Esophagus squamous epithelium (tissue), 5 donors: Measurements from ENCODE around the gene MT1A. TPM values are rescaled to one million over a fixed set of nuclear protein-coding genes. Genes with fewer than 3 reads are reported as not detected.

ENCODE experiments used
- DNase-seq: peaks from one replicate; lab custom pipeline; 2025; lab: John Stamatoyannopoulos, UW
- H3K27ac ChIP-seq, 4 donors: fragments of 200-600 bp; sonication (generic); one replicate each; pipeline ENCODE4 v1.5.1; 2016 to 2019; ENCODE audit warnings: mild to moderate bottlenecking in 1 of 4
- H3K27me3 ChIP-seq, 4 donors: fragments of 200-600 bp; sonication (generic); 1 replicate in 3 of 4; 2 replicates in 1 of 4; pipeline versions ENCODE4 v1.5.1 to v1.6.0; 2017 to 2021; ENCODE audit warnings: antibody characterized with exemption in 1 of 4
- H3K36me3 ChIP-seq, 3 donors: fragments of 200-600 bp; sonication (generic); one replicate each; pipeline ENCODE4 v1.5.1; 2016 to 2019
- H3K4me1 ChIP-seq, 3 donors: fragments of 200-600 bp; sonication (generic); one replicate each; pipeline ENCODE4 v1.5.1; 2017 to 2019
- H3K4me3 ChIP-seq, 4 donors: fragments of 200-600 bp; sonication (generic); 1 replicate in 3 of 4; 2 replicates in 1 of 4; pipeline ENCODE4 v1.5.1; 2016 to 2019; ENCODE audit warnings: mild to moderate bottlenecking in 2 of 4, moderate library complexity in 1 of 4
- H3K9me3 ChIP-seq, 3 donors: fragments of 200-600 bp; sonication (generic); one replicate each; pipeline ENCODE4 v1.5.1; 2016 to 2019
- POLR2A ChIP-seq, 4 donors: fragments of 450-650 bp; IDR thresholded peaks; one replicate each; pipeline ENCODE4 v1.6.1; 2017; ENCODE audit warnings: antibody characterized with exemption in 4 of 4, mild to moderate bottlenecking in 4 of 4, moderate library complexity in 3 of 4
- WGBS, 2 donors: methylation state at CpG; one replicate each; pipeline ENCODE4 v1.1.5; 2018; 5-methylcytosine and 5-hydroxymethylcytosine counted together
- intact Hi-C: fragments of 100-400 bp; cut with DNase I; formaldehyde crosslinking; loops from one replicate; pipeline ENCODE4 v1.15.0; 2022
- total RNA-seq, 4 donors: library from RNA; depleted of rRNA; stranded (reverse); fragments of >200 nt; gene quantifications; one replicate each; pipeline ENCODE4 v1.1.0, GENCODE V29; 2016
- TF ChIP-seq, protein P1 (sequence below), 6 experiments: fragments of 450-650 bp in 4 of 6; fragments of 200-600 bp in 2 of 6; sonication (generic) in 2 of 6; IDR thresholded peaks; one replicate each; pipeline ENCODE4 v1.5.1; 2016 to 2019; ENCODE audit warnings: antibody characterized with exemption in 6 of 6, mild to moderate bottlenecking in 4 of 6, moderate library complexity in 4 of 6
- donor health status: DM: yes; HTN: yes; CAD: no.

Gene MT1A
- total RNA-seq, 4 donors from 2014 or later: 3.3 to 34.2 (median 5.3) TPM; not detected in 1

DNA sequence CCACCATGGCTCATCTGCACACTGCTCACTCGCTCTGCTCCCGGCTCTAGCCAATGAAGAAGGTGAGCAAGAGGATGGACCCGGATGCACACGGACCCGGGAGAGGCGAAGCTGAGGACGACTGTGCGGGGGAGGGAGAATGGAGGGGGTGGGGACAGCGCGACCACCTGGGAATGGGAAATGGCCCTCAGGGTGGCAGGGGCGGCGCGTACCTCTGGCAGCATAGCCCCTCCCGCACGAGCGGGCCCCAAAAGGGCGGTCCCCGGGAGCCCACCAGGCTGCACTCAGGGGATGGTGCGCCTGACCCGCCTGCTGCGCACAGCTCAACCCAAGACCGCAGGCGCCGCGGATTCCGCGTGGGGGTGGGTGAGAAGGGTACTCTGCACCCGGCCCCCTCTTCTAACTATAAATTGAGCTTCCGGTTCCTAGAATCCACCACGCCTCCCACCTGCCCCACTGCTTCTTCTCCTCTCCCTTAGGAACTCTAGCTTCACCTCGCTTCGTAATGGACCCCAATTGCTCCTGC is 37.3 kb downstream of the MT1A start:
- Histone ChIP-seq H3K27ac (no peak overlapping the region), H3K9me3 (no peaks in the 10 kb centered on the region), H3K4me1 (peaks cover 0 to 41% (median 7%) of the 10 kb centered on the region in 3 donors), H3K36me3 (no peaks in the 10 kb centered on the region), H3K4me3 (peak overlapping the region in 3 of 4 donors; percentile 17 to 40 (median 18)), H3K27me3 (peaks cover 0 to 53% (median 0%) of the 10 kb centered on the region in 4 donors)
- 31 to 34% methylated on average over 19 to 23 of the region's 32 CpGs for WGBS, 2 donors
- TF ChIP-seq, protein P1, sequence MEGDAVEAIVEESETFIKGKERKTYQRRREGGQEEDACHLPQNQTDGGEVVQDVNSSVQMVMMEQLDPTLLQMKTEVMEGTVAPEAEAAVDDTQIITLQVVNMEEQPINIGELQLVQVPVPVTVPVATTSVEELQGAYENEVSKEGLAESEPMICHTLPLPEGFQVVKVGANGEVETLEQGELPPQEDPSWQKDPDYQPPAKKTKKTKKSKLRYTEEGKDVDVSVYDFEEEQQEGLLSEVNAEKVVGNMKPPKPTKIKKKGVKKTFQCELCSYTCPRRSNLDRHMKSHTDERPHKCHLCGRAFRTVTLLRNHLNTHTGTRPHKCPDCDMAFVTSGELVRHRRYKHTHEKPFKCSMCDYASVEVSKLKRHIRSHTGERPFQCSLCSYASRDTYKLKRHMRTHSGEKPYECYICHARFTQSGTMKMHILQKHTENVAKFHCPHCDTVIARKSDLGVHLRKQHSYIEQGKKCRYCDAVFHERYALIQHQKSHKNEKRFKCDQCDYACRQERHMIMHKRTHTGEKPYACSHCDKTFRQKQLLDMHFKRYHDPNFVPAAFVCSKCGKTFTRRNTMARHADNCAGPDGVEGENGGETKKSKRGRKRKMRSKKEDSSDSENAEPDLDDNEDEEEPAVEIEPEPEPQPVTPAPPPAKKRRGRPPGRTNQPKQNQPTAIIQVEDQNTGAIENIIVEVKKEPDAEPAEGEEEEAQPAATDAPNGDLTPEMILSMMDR (IDR thresholded peaks at IDR 0.05): no peak
- TF ChIP-seq POLR2A (IDR thresholded peaks at IDR 0.05): no peak
- DNase-seq: no peak
- intact Hi-C loops: no loop called here

DNA sequence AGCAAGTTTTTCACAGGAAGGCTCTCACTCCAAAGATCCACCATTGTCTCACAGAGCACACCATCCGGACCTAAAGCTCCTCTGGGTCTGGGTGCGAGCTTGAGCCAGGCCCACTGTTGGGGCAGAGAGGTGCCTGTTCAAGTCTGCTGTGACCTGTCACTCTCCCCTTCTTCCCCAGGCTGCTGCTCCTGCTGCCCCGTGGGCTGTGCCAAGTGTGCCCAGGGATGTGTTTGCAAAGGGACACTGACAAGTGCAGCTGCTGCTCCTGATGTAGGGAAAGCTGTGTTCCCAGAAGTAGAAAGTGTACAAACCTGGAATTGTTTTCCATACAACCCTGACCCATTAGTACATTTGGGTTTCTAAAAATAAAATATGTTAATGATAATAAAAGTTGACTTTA is 39.0 kb downstream of the MT1A start:
- no peaks in the 10 kb centered on the region for H3K9me3 ChIP-seq
- intact Hi-C loops: no loop called here
- H3K4me3 ChIP-seq: no peak overlapping the region
- no peaks in the 10 kb centered on the region for H3K36me3 ChIP-seq
- H3K27ac ChIP-seq: no peak overlapping the region
- no peak for DNase-seq
- WGBS, 2 donors: no CpG with 5 or more reads among the region's 3 CpGs
- peaks cover 6 to 53% (median 12%) of the 10 kb centered on the region in 3 donors for H3K4me1 ChIP-seq
- no peak for TF ChIP-seq POLR2A (IDR thresholded peaks at IDR 0.05)
- TF ChIP-seq, protein P1 (IDR thresholded peaks at IDR 0.05): no peak
- peaks cover 0 to 36% (median 0%) of the 10 kb centered on the region in 4 donors for H3K27me3 ChIP-seq

DNA sequence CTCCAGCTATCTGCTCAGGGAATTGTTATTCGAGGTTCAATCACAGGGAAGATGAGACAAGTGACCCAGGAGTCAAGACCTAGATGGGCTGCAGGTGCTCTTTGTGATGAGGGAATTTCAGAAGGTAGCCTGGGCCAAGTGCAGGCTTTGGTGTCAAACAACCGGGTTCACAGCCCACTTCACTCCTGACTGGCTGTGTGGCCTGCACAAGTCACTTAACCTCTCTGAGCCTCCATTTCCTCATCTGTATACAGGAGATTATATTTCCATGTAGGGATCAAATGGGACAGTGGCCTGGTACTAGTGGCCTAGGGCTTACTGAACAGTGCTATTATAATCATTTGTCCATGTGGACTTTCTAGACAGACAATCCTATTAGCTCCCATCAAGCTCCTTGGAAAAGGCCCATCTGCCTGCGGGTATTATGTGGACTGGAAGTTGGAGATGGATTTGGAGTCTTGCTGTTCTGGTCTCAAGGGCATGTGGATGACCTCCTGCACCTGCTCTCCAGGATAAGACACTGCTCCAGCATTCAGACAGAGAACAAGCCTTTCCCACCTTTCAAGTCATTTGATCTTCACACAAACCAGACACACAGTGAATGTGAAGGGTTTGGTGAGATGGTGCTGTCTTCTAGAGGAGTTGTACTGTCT is 40.7 kb downstream of the MT1A start:
- intact Hi-C loops: no loop called here
- WGBS, 2 donors: 88 to 89% methylated on average over 2 to 3 of the region's 3 CpGs
- H3K27ac ChIP-seq: no peak overlapping the region

DNA sequence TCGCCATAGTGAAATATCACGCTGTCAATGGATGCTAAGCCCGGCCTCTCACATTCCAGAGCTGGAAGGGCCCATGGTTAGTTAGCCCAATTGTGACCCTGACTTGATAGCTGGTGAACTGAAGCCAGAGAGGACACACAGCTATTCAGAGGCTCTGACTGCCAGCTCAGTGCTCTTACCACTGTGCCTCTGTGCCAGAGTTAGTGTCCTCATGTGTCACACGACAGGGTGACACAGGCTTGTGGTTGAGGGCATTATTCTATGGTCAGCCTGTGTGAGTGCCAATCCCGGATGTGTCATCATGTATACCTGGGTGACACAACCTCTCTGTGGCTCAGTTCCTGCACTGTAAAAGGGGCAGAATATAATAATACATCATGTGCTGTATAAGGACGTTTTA is 41.4 kb downstream of the MT1A start:
- Histone ChIP-seq H3K27ac (no peak overlapping the region), H3K36me3 (no peaks in the 10 kb centered on the region), H3K27me3 (peaks cover 0 to 23% (median 0%) of the 10 kb centered on the region in 4 donors), H3K4me1 (peaks cover 18 to 76% (median 29%) of the 10 kb centered on the region in 3 donors), H3K4me3 (no peak overlapping the region), H3K9me3 (no peaks in the 10 kb centered on the region)
- DNase-seq: no peak
- no peak for TF ChIP-seq POLR2A (IDR thresholded peaks at IDR 0.05)
- TF ChIP-seq, protein P1 (IDR thresholded peaks at IDR 0.05): no peak
- 68 to 72% methylated on average over 6 of the region's 6 CpGs for WGBS, 2 donors
- intact Hi-C loops: no loop called here

More for the DNA sequence above, 40.7 kb downstream of the MT1A start:
- DNase-seq: no peak
- Histone ChIP-seq H3K4me3 (no peak overlapping the region), H3K9me3 (no peaks in the 10 kb centered on the region), H3K36me3 (no peaks in the 10 kb centered on the region), H3K4me1 (peaks cover 12 to 70% (median 26%) of the 10 kb centered on the region in 3 donors), H3K27me3 (peaks cover 0 to 28% (median 0%) of the 10 kb centered on the region in 4 donors)
- no peak for TF ChIP-seq POLR2A (IDR thresholded peaks at IDR 0.05)
- TF ChIP-seq, protein P1 (IDR thresholded peaks at IDR 0.05): no peak
